ENCODE data around the gene NHERF1. TPM values are rescaled to one million over a fixed set of nuclear protein-coding genes. Genes with fewer than 3 reads are reported as not detected.

Gene NHERF1
- polyA plus RNA-seq, 1 donor (not counting 4 experiments of a cell fraction or from before 2014, with no cell fraction given): 45.6 TPM

DNA sequence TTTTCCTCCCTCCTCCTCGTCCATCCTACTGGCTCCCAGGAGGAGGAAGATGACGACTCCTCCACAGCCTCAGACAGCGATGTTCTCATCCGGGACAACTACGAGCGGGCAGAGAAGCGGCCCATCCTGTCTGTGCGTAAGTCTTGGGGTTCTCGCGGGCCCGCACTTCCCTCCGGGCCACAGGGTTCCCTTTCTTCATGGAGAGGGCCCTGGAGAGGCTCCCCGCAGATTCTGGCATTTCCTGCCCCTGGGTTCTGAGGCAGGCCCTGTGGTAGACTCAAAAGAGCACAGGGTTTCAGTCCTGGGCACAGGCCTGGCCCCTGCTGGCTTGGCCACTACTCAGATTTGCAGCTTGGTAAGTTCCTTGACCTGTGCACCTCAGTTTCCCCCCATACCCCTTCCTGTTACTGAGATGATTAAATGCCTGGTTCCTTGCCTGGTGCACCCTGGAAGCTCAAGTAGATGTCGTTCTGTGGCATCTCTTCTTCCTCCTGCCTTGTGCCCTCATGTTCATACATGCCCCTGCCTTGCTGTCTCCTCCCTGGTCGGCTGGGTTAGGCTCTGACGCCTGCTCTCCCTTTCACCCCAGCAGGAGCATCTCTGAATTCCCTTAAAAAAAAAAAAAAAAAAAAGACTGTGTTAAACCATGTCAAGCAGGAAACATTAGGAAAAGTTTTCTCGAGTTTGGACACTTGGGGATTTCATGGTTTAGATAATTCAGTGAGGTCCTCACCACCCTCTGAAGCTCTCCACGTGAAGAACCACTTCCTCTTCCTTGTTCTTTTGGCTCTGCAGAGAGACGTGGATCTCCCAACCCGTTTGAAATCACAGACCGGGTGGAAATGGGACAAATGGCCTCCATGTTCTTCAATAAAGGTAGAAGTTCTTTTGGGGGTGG lies 42.0 kb downstream of the NHERF1 start:
- Histone ChIP-seq H2AFZ (ENCODE audit: control insufficient read depth, low read length) (no peak overlapping the region), H3K27me3 (ENCODE audit: control insufficient read depth, extremely low read depth, insufficient read depth, low read length) (no peaks in the 10 kb centered on the region), H3K27ac (ENCODE audit: control insufficient read depth, insufficient read depth, low read length) (no peak overlapping the region), H3K9ac (ENCODE audit: control insufficient read depth, extremely low read depth, insufficient read depth, low read length) (no peak overlapping the region), H4K20me1 (ENCODE audit: control insufficient read depth, extremely low read depth, insufficient read depth, low read length) (no peaks in the 10 kb centered on the region), H3K4me3 (ENCODE audit: control insufficient read depth in 2 of 3, extremely low read depth in 1 of 3, insufficient read depth in 2 of 3, low read depth in 1 of 3, low read length in 3 of 3) (no peak overlapping the region), H3K9me1 (ENCODE audit: control insufficient read depth, extremely low read depth, insufficient read depth, low read length) (no peaks in the 10 kb centered on the region), H3K4me1 (ENCODE audit: control insufficient read depth, extremely low read depth, insufficient read depth, low read length) (peaks cover 25% of the 10 kb centered on the region), H3K36me3 (ENCODE audit: control insufficient read depth in 2 of 2, extremely low read depth in 1 of 2, insufficient read depth in 2 of 2, low read length in 2 of 2) (peaks cover 8 to 20% of the 10 kb centered on the region in 2 experiments), H3K9me3 (ENCODE audit: control insufficient read depth, low read depth, low read length) (no peaks in the 10 kb centered on the region), H3K4me2 (ENCODE audit: control insufficient read depth, extremely low read depth, insufficient read depth, low read depth, low read length) (peak overlapping the region; percentile 10), H3K79me2 (ENCODE audit: control insufficient read depth, insufficient read depth, low read length) (no peaks in the 10 kb centered on the region)
- dilution Hi-C loops (cut with MboI; ENCODE audit: extremely low pct_ligation_motif_present, low sequenced_read_pairs): no loop called here
- TF ChIP-seq, protein P1, sequence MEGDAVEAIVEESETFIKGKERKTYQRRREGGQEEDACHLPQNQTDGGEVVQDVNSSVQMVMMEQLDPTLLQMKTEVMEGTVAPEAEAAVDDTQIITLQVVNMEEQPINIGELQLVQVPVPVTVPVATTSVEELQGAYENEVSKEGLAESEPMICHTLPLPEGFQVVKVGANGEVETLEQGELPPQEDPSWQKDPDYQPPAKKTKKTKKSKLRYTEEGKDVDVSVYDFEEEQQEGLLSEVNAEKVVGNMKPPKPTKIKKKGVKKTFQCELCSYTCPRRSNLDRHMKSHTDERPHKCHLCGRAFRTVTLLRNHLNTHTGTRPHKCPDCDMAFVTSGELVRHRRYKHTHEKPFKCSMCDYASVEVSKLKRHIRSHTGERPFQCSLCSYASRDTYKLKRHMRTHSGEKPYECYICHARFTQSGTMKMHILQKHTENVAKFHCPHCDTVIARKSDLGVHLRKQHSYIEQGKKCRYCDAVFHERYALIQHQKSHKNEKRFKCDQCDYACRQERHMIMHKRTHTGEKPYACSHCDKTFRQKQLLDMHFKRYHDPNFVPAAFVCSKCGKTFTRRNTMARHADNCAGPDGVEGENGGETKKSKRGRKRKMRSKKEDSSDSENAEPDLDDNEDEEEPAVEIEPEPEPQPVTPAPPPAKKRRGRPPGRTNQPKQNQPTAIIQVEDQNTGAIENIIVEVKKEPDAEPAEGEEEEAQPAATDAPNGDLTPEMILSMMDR (optimal IDR thresholded peaks at IDR 0.05 in 1 of 3, IDR thresholded peaks at IDR 0.05 in 1 of 3, conservative IDR thresholded peaks at IDR 0.05 in 1 of 3; ENCODE audit: extremely low read depth in 1 of 3, insufficient read depth in 2 of 3, low read length in 3 of 3): no peak
- no peak for TF ChIP-seq EZH2 (IDR thresholded peaks at IDR 0.05; ENCODE audit: low read length)
- FAIRE-seq (peak; percentile 79), DNase-seq (ENCODE audit: low read depth, low spot score) (no peak)

GRCh38 chr17:74792586-74793105 lies 44.2 kb downstream of the NHERF1 start:
- Histone ChIP-seq H3K27ac (ENCODE audit: control insufficient read depth, insufficient read depth, low read length) (no peak overlapping the region), H3K9me3 (ENCODE audit: control insufficient read depth, low read depth, low read length) (no peaks in the 10 kb centered on the region), H3K4me3 (ENCODE audit: control insufficient read depth in 2 of 3, extremely low read depth in 1 of 3, insufficient read depth in 2 of 3, low read depth in 1 of 3, low read length in 3 of 3) (no peak overlapping the region), H3K27me3 (ENCODE audit: control insufficient read depth, extremely low read depth, insufficient read depth, low read length) (no peaks in the 10 kb centered on the region), H3K9ac (ENCODE audit: control insufficient read depth, extremely low read depth, insufficient read depth, low read length) (no peak overlapping the region), H3K79me2 (ENCODE audit: control insufficient read depth, insufficient read depth, low read length) (no peaks in the 10 kb centered on the region), H3K4me2 (ENCODE audit: control insufficient read depth, extremely low read depth, insufficient read depth, low read depth, low read length) (no peak overlapping the region), H4K20me1 (ENCODE audit: control insufficient read depth, extremely low read depth, insufficient read depth, low read length) (no peaks in the 10 kb centered on the region), H3K4me1 (ENCODE audit: control insufficient read depth, extremely low read depth, insufficient read depth, low read length) (peaks cover 15% of the 10 kb centered on the region), H3K9me1 (ENCODE audit: control insufficient read depth, extremely low read depth, insufficient read depth, low read length) (no peaks in the 10 kb centered on the region), H3K36me3 (ENCODE audit: control insufficient read depth in 2 of 2, extremely low read depth in 1 of 2, insufficient read depth in 2 of 2, low read length in 2 of 2) (peaks cover 20 to 29% of the 10 kb centered on the region in 2 experiments), H2AFZ (ENCODE audit: control insufficient read depth, low read length) (no peak overlapping the region)
- TF ChIP-seq, protein P1 (optimal IDR thresholded peaks at IDR 0.05 in 1 of 3, IDR thresholded peaks at IDR 0.05 in 1 of 3, conservative IDR thresholded peaks at IDR 0.05 in 1 of 3; ENCODE audit: extremely low read depth in 1 of 3, insufficient read depth in 2 of 3, low read length in 3 of 3): no peak
- no peak for TF ChIP-seq EZH2 (IDR thresholded peaks at IDR 0.05; ENCODE audit: low read length)
- dilution Hi-C loops (cut with MboI; ENCODE audit: extremely low pct_ligation_motif_present, low sequenced_read_pairs): no loop called here
- FAIRE-seq (no peak), DNase-seq (ENCODE audit: low read depth, low spot score) (no peak)
